ENCODE data around the gene ACOX3.
"Not testable (repeated sequence)": the region's sequence is repeated elsewhere in the genome, so short reads cannot be mapped to it uniquely, and the experiment has no call there.

The ACOX3 gene

DNA sequence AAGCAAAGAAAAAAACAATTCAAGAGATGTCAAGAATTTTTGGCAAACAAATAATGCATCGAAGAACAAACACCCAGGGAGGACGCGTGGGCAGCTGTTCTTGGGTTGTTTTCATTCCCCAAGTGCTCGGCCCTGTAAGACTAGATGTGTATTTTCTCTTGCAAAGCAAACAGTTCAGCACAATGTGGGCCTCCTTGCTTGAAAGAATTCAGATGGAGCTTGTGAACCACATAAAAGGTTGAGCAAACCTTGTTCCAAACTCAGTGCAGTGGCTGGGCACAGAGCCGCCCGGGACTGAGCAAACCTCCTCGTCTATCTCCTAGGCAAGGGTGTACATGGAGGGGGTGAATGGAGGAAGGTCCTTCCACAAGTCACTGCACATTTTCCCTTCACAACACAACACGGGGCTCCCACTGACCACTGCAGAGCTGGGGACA lies 88.6 kb downstream of the ACOX3 start:
- H3K9ac ChIP-seq (ENCODE audit: low read length): no peak overlapping the region
- peaks cover 28% of the 10 kb centered on the region for H3K4me1 ChIP-seq (ENCODE audit: insufficient read depth, low read length)
- H3K27ac ChIP-seq (ENCODE audit: low read depth, low read length): no peak overlapping the region

DNA sequence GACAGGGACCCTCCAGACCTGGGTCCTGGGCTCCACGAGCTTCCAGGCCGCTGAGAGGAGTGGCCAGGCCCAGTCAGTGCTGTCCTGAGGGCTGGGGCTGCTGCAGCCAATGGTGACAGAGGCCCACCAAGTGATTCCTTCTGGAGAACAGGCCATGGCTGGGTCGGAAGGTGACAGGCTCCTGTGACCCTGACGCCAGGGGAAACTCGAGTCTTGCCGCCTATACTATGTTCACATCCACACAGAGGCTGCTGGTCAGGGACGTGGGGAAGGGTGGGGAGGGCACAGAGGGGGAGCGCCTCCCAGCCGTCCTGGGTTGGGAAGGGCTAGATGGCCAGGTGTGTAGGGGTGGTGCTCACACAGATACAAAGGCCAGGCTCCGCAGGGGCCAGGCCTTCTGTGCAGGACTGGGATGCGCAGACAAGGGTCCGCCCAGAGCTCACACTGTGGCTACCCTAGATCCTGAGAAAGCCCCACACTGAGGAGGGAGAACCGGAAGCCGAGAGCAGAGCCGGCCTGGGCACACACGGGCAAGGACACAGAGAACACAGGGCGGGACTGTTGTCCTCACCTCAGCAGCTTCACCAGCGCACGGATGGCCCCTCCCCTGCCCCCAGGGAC lies 89.6 kb downstream of the ACOX3 start:
- Histone ChIP-seq H3K36me3 (ENCODE audit: insufficient read depth, low read length) (no peaks in the 10 kb centered on the region), H3K27me3 (ENCODE audit: control insufficient read depth in 1 of 2, insufficient read depth in 2 of 2, low read length in 2 of 2) (no peaks in the 10 kb centered on the region), H3K4me1 (ENCODE audit: insufficient read depth, low read length) (peaks cover 21% of the 10 kb centered on the region), H3K27ac (ENCODE audit: low read depth, low read length) (no peak overlapping the region), H3K9ac (ENCODE audit: low read length) (no peak overlapping the region), H3K4me3 (ENCODE audit: low read depth in 1 of 2, low read length in 2 of 2) (no peak overlapping the region), H3K9me3 (ENCODE audit: low read length) (no peaks in the 10 kb centered on the region)

More for the DNA sequence above, 88.6 kb downstream of the ACOX3 start:
- Histone ChIP-seq H3K4me3 (ENCODE audit: low read depth in 1 of 2, low read length in 2 of 2) (no peak overlapping the region), H3K9me3 (ENCODE audit: low read length) (no peaks in the 10 kb centered on the region), H3K27me3 (ENCODE audit: control insufficient read depth in 1 of 2, insufficient read depth in 2 of 2, low read length in 2 of 2) (no peaks in the 10 kb centered on the region), H3K36me3 (ENCODE audit: insufficient read depth, low read length) (no peaks in the 10 kb centered on the region)

DNA sequence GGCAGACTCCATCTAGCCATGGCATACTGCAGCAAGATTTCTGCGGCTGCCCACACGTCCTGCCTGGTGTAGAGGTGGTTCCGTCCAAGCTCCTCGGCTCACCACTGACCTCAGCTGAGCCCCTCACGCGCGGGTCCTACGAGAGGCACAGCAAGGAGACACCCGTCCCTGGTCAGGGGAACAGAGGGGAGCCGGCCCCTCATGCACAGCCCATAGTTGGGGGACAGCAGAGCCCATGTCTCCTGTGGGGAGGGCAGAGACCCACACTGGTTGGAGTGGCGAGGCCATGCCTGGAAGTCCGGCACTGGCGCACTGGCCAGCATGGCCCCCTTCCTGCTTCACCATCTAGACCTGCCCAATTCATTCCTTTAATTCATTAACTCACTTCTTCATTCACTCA lies 90.2 kb downstream of the ACOX3 start:
- no peak overlapping the region for H3K27ac ChIP-seq (ENCODE audit: low read depth, low read length)

DNA sequence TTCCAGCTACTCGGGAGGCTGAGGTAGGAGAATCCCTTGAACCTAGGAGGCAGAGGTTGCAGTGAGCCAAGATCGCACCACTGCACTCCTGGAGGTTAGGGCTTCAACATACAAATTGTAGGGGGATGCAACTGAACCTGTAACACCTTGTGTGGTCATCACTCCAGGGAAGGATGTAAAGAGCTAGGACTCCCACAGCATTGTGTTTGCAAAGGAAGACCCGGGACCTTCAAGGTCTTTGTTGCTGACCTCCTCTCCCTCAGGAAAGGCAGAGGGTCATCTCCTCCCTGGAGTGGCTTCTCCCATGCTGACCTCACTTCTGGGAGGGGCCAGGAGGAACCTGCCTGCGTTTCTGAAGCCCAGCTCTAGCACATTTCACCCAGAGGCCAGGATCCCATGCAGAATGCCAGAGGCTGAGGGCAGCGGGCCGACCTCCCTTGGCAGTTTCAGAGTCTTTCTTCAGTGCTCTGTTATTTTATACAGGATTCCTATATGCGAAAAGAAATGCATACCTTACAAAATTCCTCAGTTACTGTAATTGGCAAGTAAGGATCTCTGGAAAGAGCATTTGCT lies 90.8 kb downstream of the ACOX3 start:
- H3K27me3 ChIP-seq (ENCODE audit: control insufficient read depth in 1 of 2, insufficient read depth in 2 of 2, low read length in 2 of 2): no peaks in the 10 kb centered on the region
- no peak overlapping the region for H3K9ac ChIP-seq (ENCODE audit: low read length)
- H3K9me3 ChIP-seq (ENCODE audit: low read length): no peaks in the 10 kb centered on the region
- H3K4me3 ChIP-seq (ENCODE audit: low read depth in 1 of 2, low read length in 2 of 2): no peak overlapping the region
- H3K36me3 ChIP-seq (ENCODE audit: insufficient read depth, low read length): no peaks in the 10 kb centered on the region
- peaks cover 9% of the 10 kb centered on the region for H3K4me1 ChIP-seq (ENCODE audit: insufficient read depth, low read length)
- no peak overlapping the region for H3K27ac ChIP-seq (ENCODE audit: low read depth, low read length)

More for the DNA sequence above, 90.2 kb downstream of the ACOX3 start:
- Histone ChIP-seq H3K9ac (ENCODE audit: low read length) (no peak overlapping the region), H3K36me3 (ENCODE audit: insufficient read depth, low read length) (no peaks in the 10 kb centered on the region), H3K4me3 (ENCODE audit: low read depth in 1 of 2, low read length in 2 of 2) (no peak overlapping the region), H3K9me3 (ENCODE audit: low read length) (no peaks in the 10 kb centered on the region), H3K4me1 (ENCODE audit: insufficient read depth, low read length) (peaks cover 15% of the 10 kb centered on the region), H3K27me3 (ENCODE audit: control insufficient read depth in 1 of 2, insufficient read depth in 2 of 2, low read length in 2 of 2) (no peaks in the 10 kb centered on the region)

DNA sequence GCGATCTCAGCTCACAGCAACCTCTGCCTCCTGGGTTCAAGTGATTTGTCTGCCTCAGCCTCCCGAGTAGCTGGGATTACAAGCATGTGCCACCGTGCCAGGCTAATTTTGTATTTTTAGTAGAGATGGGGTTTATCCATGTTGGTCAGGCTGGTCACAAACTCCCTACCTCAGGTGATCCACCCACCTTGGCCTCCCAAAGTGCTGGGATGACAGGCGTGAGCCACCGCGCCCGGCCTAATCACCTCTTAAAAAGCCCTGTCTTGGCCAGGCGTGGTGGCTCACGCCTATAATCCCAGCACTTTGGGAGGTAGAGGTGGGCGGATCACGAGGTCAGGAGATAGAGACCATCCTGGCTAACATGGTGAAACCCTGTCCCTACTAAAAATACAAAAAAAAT lies 91.3 kb downstream of the ACOX3 start:
- H3K4me1 ChIP-seq (ENCODE audit: insufficient read depth, low read length); H3K27me3 ChIP-seq (ENCODE audit: control insufficient read depth in 1 of 2, insufficient read depth in 2 of 2, low read length in 2 of 2); H3K27ac ChIP-seq (ENCODE audit: low read depth, low read length); H3K9ac ChIP-seq (ENCODE audit: low read length); H3K4me3 ChIP-seq (ENCODE audit: low read depth in 1 of 2, low read length in 2 of 2); H3K36me3 ChIP-seq (ENCODE audit: insufficient read depth, low read length); H3K9me3 ChIP-seq (ENCODE audit: low read length): not testable (repeated sequence)

DNA sequence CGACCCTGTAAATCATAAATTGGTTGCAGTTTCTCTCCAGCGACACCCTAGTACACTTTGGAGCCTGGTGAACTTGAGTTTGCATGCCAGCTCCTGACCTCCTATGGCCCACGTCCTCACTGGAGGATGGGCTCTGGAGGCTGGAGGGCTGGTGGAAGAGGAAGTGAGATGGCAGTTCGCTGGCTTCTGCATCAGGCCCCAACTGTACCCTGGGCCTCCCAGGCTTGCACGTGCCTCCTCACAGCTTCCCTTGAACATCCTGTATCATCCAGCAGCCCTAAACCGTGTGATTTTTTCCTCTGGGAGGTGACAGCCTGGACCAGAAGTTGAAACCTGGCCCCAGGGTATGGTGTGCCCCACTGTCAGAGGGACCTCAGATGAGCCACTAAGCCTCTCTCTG lies 92.5 kb downstream of the ACOX3 start:
- Histone ChIP-seq H3K4me1 (ENCODE audit: insufficient read depth, low read length) (peaks cover 14% of the 10 kb centered on the region), H3K36me3 (ENCODE audit: insufficient read depth, low read length) (no peaks in the 10 kb centered on the region), H3K4me3 (ENCODE audit: low read depth in 1 of 2, low read length in 2 of 2) (no peak overlapping the region), H3K9me3 (ENCODE audit: low read length) (no peaks in the 10 kb centered on the region), H3K27ac (ENCODE audit: low read depth, low read length) (no peak overlapping the region), H3K27me3 (ENCODE audit: control insufficient read depth in 1 of 2, insufficient read depth in 2 of 2, low read length in 2 of 2) (no peaks in the 10 kb centered on the region), H3K9ac (ENCODE audit: low read length) (no peak overlapping the region)

DNA sequence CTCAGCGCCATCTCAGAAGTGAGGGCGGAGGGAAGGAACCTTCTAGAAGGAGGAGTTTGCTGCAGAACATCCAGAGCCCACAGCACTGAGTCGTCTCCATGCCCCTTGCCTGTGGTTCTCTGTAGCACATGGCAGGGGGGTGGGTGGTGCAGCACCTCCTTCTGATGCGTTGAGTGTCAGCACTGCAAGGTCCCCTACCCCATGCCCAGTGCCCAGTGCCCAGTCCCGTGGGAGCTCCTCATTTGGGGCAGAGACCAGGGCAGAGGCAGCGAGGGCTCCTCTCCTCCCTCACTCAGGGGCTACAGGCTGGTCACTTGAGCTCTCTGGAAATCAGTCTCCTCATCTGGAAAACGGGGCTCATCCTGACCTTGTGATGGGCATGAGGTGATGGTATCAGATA lies 92.9 kb downstream of the ACOX3 start:
- Histone ChIP-seq H3K9ac (ENCODE audit: low read length) (no peak overlapping the region), H3K36me3 (ENCODE audit: insufficient read depth, low read length) (no peaks in the 10 kb centered on the region)

DNA sequence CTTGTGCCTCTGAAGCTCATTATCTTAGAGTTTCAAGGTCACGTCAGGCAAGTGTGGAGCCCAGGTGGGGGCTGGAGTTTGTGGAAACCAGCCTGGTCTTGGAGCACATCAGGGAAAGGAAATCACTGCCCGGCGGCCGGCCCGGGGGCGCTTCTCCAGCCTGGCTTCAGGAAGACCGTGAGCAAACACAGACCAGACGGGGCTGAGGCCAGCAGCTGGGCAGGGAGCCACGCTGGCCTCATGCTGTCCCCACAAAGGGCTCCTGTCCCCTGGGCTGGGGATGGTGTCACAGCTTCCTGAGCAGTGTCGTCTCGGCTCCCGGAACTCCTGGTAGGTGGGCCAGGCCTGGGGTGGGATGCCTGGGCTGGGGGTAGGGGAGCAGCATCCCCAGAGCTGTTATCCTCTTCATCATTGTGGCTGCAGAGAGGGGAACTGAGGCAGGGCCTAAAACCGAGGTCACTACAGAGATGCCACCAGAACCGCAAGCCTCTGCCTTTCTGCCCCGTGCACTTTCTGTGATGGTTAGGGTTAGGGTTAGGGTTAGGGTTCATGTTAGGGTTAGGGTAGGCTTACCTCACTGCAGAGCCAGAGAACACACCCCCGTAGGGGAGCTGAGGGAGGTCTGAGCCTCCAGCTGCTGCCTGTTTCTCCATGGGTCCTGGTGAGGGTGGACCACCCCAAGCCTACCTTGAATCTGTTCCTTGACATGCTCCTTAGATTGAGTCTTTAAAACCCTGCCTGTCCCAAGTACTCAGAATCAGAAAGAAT lies 93.5 kb downstream of the ACOX3 start:
- H3K27ac ChIP-seq (ENCODE audit: low read depth, low read length): no peak overlapping the region
- no peaks in the 10 kb centered on the region for H3K27me3 ChIP-seq (ENCODE audit: control insufficient read depth in 1 of 2, insufficient read depth in 2 of 2, low read length in 2 of 2)
- H3K4me3 ChIP-seq (ENCODE audit: low read depth in 1 of 2, low read length in 2 of 2): no peak overlapping the region
- peaks cover 25% of the 10 kb centered on the region for H3K4me1 ChIP-seq (ENCODE audit: insufficient read depth, low read length)
- H3K9me3 ChIP-seq (ENCODE audit: low read length): no peaks in the 10 kb centered on the region
- H3K9ac ChIP-seq (ENCODE audit: low read length): no peak overlapping the region
- no peaks in the 10 kb centered on the region for H3K36me3 ChIP-seq (ENCODE audit: insufficient read depth, low read length)

More for the DNA sequence above, 92.9 kb downstream of the ACOX3 start:
- Histone ChIP-seq H3K27me3 (ENCODE audit: control insufficient read depth in 1 of 2, insufficient read depth in 2 of 2, low read length in 2 of 2) (no peaks in the 10 kb centered on the region), H3K9me3 (ENCODE audit: low read length) (no peaks in the 10 kb centered on the region), H3K4me3 (ENCODE audit: low read depth in 1 of 2, low read length in 2 of 2) (no peak overlapping the region), H3K4me1 (ENCODE audit: insufficient read depth, low read length) (peaks cover 18% of the 10 kb centered on the region), H3K27ac (ENCODE audit: low read depth, low read length) (no peak overlapping the region)

DNA sequence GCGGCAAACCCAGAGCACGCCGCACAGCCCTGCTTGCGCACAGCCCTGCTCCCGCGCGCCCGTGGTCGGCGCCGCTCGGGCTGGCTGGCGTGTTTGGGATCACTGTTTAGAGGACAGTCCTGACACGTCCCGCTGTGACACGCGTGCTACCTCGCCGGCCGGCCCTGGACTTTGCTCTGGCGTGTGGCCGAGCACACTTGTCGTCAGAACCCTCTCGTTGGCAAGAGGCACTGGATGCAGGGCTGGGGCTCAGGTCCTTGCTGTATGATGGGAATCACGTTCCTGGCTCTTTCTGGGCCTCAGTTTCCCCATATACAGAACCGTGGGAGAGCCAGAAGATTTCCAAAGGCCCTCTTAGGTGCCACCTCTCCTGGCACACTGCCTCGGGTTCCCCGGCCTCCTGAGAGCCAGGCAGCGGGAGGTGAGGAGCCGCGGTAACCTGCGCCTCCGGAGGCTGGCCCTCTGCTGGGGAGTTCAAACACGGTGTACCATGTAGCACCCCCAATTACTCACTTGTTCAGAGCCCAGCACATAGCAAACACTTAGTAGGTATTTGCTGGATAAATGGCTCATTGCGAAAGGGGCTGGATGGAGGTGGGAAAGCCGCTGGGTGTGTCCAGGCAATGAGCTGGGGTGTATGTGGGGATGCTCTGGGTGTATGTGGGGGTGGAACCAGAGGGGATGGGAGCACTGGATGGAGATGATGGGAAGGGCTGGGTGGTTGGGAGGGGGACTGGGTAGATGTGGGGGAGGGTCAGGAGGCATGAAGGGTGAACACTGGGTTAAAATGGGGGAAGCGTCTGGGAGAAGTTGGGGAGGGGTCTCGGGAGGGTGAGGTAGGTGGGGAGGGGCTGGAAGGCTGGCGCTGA lies 94.3 kb downstream of the ACOX3 start:
- Histone ChIP-seq H3K9me3 (ENCODE audit: low read length) (no peaks in the 10 kb centered on the region), H3K36me3 (ENCODE audit: insufficient read depth, low read length) (no peaks in the 10 kb centered on the region), H3K4me3 (ENCODE audit: low read depth in 1 of 2, low read length in 2 of 2) (no peak overlapping the region), H3K27me3 (ENCODE audit: control insufficient read depth in 1 of 2, insufficient read depth in 2 of 2, low read length in 2 of 2) (no peaks in the 10 kb centered on the region), H3K27ac (ENCODE audit: low read depth, low read length) (no peak overlapping the region), H3K9ac (ENCODE audit: low read length) (no peak overlapping the region), H3K4me1 (ENCODE audit: insufficient read depth, low read length) (peaks cover 28% of the 10 kb centered on the region)

DNA sequence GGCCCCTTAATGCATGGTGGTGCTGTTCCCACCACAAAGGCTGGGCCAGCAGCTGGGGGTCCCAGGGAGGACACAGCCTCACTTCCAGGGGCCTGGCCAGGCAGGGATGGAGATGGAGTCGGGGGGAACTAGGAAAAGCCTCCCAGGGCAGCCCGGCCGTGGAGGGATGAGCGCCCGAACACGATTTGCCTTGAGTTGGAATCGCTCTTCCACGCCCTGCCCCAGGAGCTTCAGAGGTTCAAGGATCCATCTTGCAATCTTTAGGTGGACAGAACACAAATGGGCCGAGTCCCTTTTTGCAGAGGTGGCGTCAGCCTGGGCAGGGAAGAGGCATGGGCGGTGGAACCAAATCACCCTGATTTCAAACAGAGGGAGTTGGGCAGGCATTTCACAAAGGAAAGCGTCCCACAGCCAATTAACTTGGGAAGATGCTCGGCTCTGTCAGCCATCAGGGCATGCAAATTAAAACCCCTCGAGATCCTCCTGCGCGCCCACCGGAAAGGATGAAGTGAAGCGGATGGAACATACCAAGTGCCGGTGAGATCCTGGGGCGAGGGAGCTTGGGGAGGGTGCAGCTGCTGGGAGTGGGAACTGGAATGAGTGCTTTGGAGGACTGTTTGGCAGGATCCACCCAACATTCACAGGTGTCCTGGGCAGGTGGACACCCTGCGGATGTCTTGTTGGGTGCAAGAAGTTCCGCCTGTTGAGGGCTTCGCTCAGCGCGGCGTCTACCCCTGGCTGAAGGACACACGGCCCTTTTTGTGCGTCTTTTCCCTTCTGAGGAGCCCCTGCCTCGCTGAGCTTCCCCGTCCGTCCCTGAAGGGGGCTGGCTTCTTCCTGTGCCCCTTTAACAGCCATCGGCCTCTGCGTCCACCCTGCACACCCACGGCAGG lies 95.2 kb downstream of the ACOX3 start:
- Histone ChIP-seq H3K27me3 (ENCODE audit: control insufficient read depth in 1 of 2, insufficient read depth in 2 of 2, low read length in 2 of 2) (no peaks in the 10 kb centered on the region), H3K9me3 (ENCODE audit: low read length) (no peaks in the 10 kb centered on the region), H3K9ac (ENCODE audit: low read length) (no peak overlapping the region), H3K27ac (ENCODE audit: low read depth, low read length) (no peak overlapping the region), H3K4me3 (ENCODE audit: low read depth in 1 of 2, low read length in 2 of 2) (no peak overlapping the region), H3K36me3 (ENCODE audit: insufficient read depth, low read length) (no peaks in the 10 kb centered on the region), H3K4me1 (ENCODE audit: insufficient read depth, low read length) (peaks cover 31% of the 10 kb centered on the region)
